22Rv1 (cell line): ENCODE results near the gene NUB1.

Experiments used
- ZFX ChIP-seq: fragments of 450-650 bp; IDR thresholded peaks from 2 replicates; pipeline ENCODE4 v1.6.1; 2017; ENCODE audit warnings: antibody characterized with exemption, borderline replicate concordance
- TF ChIP-seq, protein P1 (sequence below): fragments of 450-650 bp; IDR thresholded peaks from 2 replicates; pipeline ENCODE4 v1.5.1; 2017; ENCODE audit warnings: mild to moderate bottlenecking

DNA sequence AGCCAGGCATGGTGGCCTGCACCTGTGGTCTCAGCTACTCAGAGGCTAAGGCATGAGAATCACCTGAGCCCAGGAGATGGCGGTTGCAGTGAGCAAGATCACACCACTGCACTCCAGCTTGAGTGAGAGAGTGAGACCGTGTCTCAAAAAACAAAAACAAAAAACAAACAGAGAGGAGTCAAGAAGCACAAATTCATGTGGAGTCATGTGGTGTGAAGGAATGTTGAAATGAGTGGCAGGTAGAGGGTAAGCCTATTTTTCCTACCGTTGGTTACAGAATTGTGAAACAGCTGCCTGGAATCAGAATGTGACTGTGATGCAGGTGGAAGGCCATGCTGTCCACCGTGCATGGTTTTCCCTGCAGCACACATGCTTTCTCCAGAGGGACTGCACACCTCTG, 23.7 kb upstream of the NUB1 start:
- TF ChIP-seq, protein P1, sequence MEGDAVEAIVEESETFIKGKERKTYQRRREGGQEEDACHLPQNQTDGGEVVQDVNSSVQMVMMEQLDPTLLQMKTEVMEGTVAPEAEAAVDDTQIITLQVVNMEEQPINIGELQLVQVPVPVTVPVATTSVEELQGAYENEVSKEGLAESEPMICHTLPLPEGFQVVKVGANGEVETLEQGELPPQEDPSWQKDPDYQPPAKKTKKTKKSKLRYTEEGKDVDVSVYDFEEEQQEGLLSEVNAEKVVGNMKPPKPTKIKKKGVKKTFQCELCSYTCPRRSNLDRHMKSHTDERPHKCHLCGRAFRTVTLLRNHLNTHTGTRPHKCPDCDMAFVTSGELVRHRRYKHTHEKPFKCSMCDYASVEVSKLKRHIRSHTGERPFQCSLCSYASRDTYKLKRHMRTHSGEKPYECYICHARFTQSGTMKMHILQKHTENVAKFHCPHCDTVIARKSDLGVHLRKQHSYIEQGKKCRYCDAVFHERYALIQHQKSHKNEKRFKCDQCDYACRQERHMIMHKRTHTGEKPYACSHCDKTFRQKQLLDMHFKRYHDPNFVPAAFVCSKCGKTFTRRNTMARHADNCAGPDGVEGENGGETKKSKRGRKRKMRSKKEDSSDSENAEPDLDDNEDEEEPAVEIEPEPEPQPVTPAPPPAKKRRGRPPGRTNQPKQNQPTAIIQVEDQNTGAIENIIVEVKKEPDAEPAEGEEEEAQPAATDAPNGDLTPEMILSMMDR: no peak
- no peak for TF ChIP-seq ZFX
